Measurements from ENCODE around the gene LRRK1.
"Not testable (repeated sequence)": the region's sequence is repeated elsewhere in the genome, so short reads cannot be mapped to it uniquely, and the experiment has no call there.

- not testable (repeated sequence) for TF ChIP-seq EZH2phosphoT487 (IDR thresholded peaks at IDR 0.05; ENCODE audit: unreplicated experiment); CTCF (conservative IDR thresholded peaks at IDR 0.05; ENCODE audit: low read depth in 2 of 2); POLR2AphosphoS5 (IDR thresholded peaks at IDR 0.05; ENCODE audit: low read depth); EZH2 (IDR thresholded peaks at IDR 0.05; ENCODE audit: low read depth, unreplicated experiment); REST (IDR thresholded peaks at IDR 0.05; ENCODE audit: unreplicated experiment); CREB1 (CRISPR knock-in tag; IDR thresholded peaks at IDR 0.05; ENCODE audit: low read depth); STAT1 (IDR thresholded peaks at IDR 0.05; ENCODE audit: unreplicated experiment); ZNF331 (CRISPR knock-in tag; IDR thresholded peaks at IDR 0.05; ENCODE audit: low read depth); ETS1 (IDR thresholded peaks at IDR 0.05); NANOG (IDR thresholded peaks at IDR 0.05; ENCODE audit: borderline replicate concordance)
These were observed 176.7 kb downstream of the LRRK1 start for GRCh38 chr15:101095796-101096406.

Measured in GM23338 (cell line).